HepG2 (cell line): ENCODE measurements around the gene RNF5. TPM values are rescaled to one million over a fixed set of nuclear protein-coding genes. Genes with fewer than 3 reads are reported as not detected.

ENCODE experiments used
- ATAC-seq: fragments of 200-7000 bp; cut with Tn5 transposase; 3 replicates; pipeline ENCODE4 v1.9.1; 2020; ENCODE audit warnings: mild to moderate bottlenecking, moderate library complexity
- BruUV-seq: library from RNA; stranded (reverse); fragments of 400-500 nt; replicated peaks from 2 replicates; lab custom pipeline; 2021; lab: Mats Ljungman, UMichigan
- CTCF ChIA-PET: fragments of 300-600 bp; formaldehyde crosslinking; extraction: SDS; loops from one replicate; lab custom pipeline; 2021; ENCODE audit warnings: low total read pairs, inconsistent platforms, low intra/inter-chr PET ratio; lab: Yijun Ruan, JAX
- POLR2A ChIA-PET: fragments of 350-600 bp; sonication (Branson Sonifier 250); formaldehyde crosslinking; loops from one replicate; lab custom pipeline; 2020; ENCODE audit warnings: antibody characterized with exemption, inconsistent platforms; lab: Yijun Ruan, JAX
- DNase-seq: peaks from one replicate; pipeline ENCODE4 v3.0.0-alpha.2; 2015; ENCODE audit warnings: low spot score
- FAIRE-seq: peaks from 3 replicates; lab custom pipeline; 2011; peaks lifted over from hg19 to GRCh38; lab: Jason Lieb, UNC
- H2AFZ ChIP-seq: one replicate; pipeline ENCODE4 v1.6.1; 2011; ENCODE audit warnings: low read length, inconsistent platforms
- H3K27ac ChIP-seq: fragments of 300-600 bp; 3 replicates; pipeline ENCODE4 v1.8.0; 2011; ENCODE audit warnings: mixed run types, mild to moderate bottlenecking, mixed read lengths, low read length, inconsistent platforms; ENCODE audit not compliant: insufficient read depth; ENCODE audit errors: extremely low read length
- H3K27me3 ChIP-seq, 2 experiments: fragments of 200-600 bp in 1 of 2; 2 replicates in 1 of 2; 3 replicates in 1 of 2; pipeline versions ENCODE4 v1.6.0 to v1.8.0; 2011; ENCODE audit warnings: low read length in 2 of 2, mild to moderate bottlenecking in 2 of 2, moderate library complexity in 2 of 2, inconsistent platforms in 1 of 2; ENCODE audit not compliant: insufficient read depth in 2 of 2, control insufficient read depth in 1 of 2
- H3K36me3 ChIP-seq, 2 experiments: fragments of 200-600 bp in 1 of 2; replicated peaks in 1 of 2; 2 replicates in 1 of 2; 3 replicates in 1 of 2; pipeline versions ENCODE4 v1.5.1 to v1.8.0; 2011; ENCODE audit warnings: low read length in 2 of 2, inconsistent platforms in 1 of 2; ENCODE audit not compliant: insufficient read depth in 2 of 2, control insufficient read depth in 1 of 2
- H3K4me1 ChIP-seq: 2 replicates; pipeline ENCODE4 v1.5.1; 2012; ENCODE audit warnings: low read length, inconsistent platforms; ENCODE audit not compliant: insufficient read depth
- H3K4me2 ChIP-seq: 2 replicates; pipeline ENCODE4 v1.6.0; 2011; ENCODE audit warnings: low read depth, low read length, inconsistent platforms
- H3K4me3 ChIP-seq, 3 experiments: fragments of 200-600 bp in 1 of 3; sonication (generic), shearing (Covaris generic) in 1 of 3; replicated peaks in 1 of 3; 2 replicates each; pipeline ENCODE4 v1.5.1; 2011 to 2016; ENCODE audit warnings: low read length in 3 of 3, inconsistent platforms in 2 of 3, low read depth in 2 of 3, mild to moderate bottlenecking in 2 of 3, control low read depth in 1 of 3, mixed read lengths in 1 of 3; ENCODE audit not compliant: insufficient read depth in 1 of 3
- H3K79me2 ChIP-seq: one replicate; pipeline ENCODE4 v1.6.1; 2011; ENCODE audit warnings: low read length, inconsistent platforms; ENCODE audit not compliant: insufficient read depth
- H3K9ac ChIP-seq: 2 replicates; pipeline ENCODE4 v1.6.0; 2011; ENCODE audit warnings: mild to moderate bottlenecking, low read depth, low read length, inconsistent platforms; ENCODE audit not compliant: insufficient read depth
- H3K9me3 ChIP-seq: 2 replicates; pipeline ENCODE4 v1.5.1; 2012; ENCODE audit warnings: mild to moderate bottlenecking, low read length
- H4K20me1 ChIP-seq: 2 replicates; pipeline ENCODE4 v1.6.0; 2011; ENCODE audit warnings: inconsistent platforms, mild to moderate bottlenecking, low read length, moderate library complexity; ENCODE audit not compliant: insufficient read depth
- CTCF ChIP-seq: sonication (generic); formaldehyde crosslinking; IDR thresholded peaks from 2 replicates; pipeline ENCODE4 v1.5.0; 2020; ENCODE audit warnings: mild to moderate bottlenecking, missing genetic modification reagents, moderate library complexity
- POLR2A ChIP-seq, 2 experiments: IDR thresholded peaks; 2 replicates each; pipeline ENCODE4 v1.6.1; 2011; ENCODE audit warnings: low read depth in 2 of 2, low read length in 2 of 2, mild to moderate bottlenecking in 1 of 2, moderate library complexity in 1 of 2; ENCODE audit not compliant: insufficient read depth in 1 of 2
- POLR2G ChIP-seq: fragments of 200-400 bp; formaldehyde crosslinking; IDR thresholded peaks from 2 replicates; pipeline ENCODE4 v1.6.1; 2018; ENCODE audit warnings: mild to moderate bottlenecking, low read depth, low read length, moderate library complexity
- SALL2 ChIP-seq: sonication (generic); formaldehyde crosslinking; IDR thresholded peaks from 2 replicates; pipeline ENCODE4 v1.8.1; 2023; ENCODE audit warnings: mild to moderate bottlenecking, missing genetic modification reagents, inconsistent platforms
- TAF1 ChIP-seq: sonication (generic); formaldehyde crosslinking; IDR thresholded peaks from 2 replicates; pipeline ENCODE4 v1.4.0; 2020; ENCODE audit warnings: missing genetic modification reagents
- ZNF331 ChIP-seq: sonication (generic); formaldehyde crosslinking; IDR thresholded peaks from 2 replicates; pipeline ENCODE4 v1.4.0; 2020; ENCODE audit warnings: missing genetic modification reagents
- ZNF446 ChIP-seq: sonication (generic); formaldehyde crosslinking; IDR thresholded peaks from 2 replicates; pipeline ENCODE4 v1.5.0; 2020; ENCODE audit warnings: mild to moderate bottlenecking, missing genetic modification reagents
- WGBS: methylation state at CpG from one replicate; pipeline ENCODE4 v1.1.6; 2017; ENCODE audit warnings: low lambda C conversion rate; 5-methylcytosine and 5-hydroxymethylcytosine counted together
- in situ Hi-C: cut with HindIII; loops from 2 replicates; pipeline ENCODE4 v1.10.0; 2017; ENCODE audit warnings: low pct_unique_long_range_greater_than_20kb; ENCODE audit not compliant: extremely low pct_ligation_motif_present
- intact Hi-C: fragments of 100-400 bp; cut with micrococcal nuclease; formaldehyde crosslinking; loops from one replicate; pipeline ENCODE4 v1.10.0; 2022; ENCODE audit not compliant: unreplicated experiment
- polyA plus RNA-seq, 8 experiments: library from polyadenylated mRNA; depleted of rRNA in 3 of 8; stranded (reverse) in 7 of 8; unstranded in 1 of 8; fragments of >200 nt; fragmentation: Illumina TruSeq in 4 of 8; extraction: Trizol in 4 of 8; gene quantifications; 2 replicates each; pipeline versions ENCODE4 v1.2.1 to v1.2.3, GENCODE V29; 2011 to 2016; ENCODE audit warnings: low read depth in 4 of 8, missing spikeins in 1 of 8, mixed read lengths in 1 of 8; ENCODE audit not compliant: insufficient read depth in 1 of 8
- total RNA-seq, 5 experiments: library from RNA; depleted of rRNA; stranded (reverse); fragments of >200 nt; fragmentation: Illumina TruSeq; extraction: Trizol; gene quantifications; 2 replicates each; pipeline ENCODE4 v1.2.3, GENCODE V29; 2016; ENCODE audit warnings: low read depth in 1 of 5

The RNF5 gene
- total and polyA plus RNA-seq, 2 of the 13 experiments (the other 11 are each of a cell fraction or from before 2014, with no cell fraction given), result 98.0 to 131 TPM

GRCh38 chr6:32182555-32182981, 4.4 kb downstream of the RNF5 start:
- no TSS peak for BruUV-seq
- CTCF ChIA-PET, result no interaction called here
- Histone ChIP-seq H3K4me3 (no peak overlapping the region), H2AFZ (no peak overlapping the region), H3K79me2 (peaks cover 20% of the 10 kb centered on the region), H3K9ac (no peak overlapping the region), H3K27ac (no peak overlapping the region), H3K27me3 (no peaks in the 10 kb centered on the region), H4K20me1 (no peaks in the 10 kb centered on the region), H3K4me2 (no peak overlapping the region), H3K36me3 (peaks cover 25 to 46% of the 10 kb centered on the region in 2 experiments), H3K4me1 (peaks cover 15% of the 10 kb centered on the region), H3K9me3 (no peaks in the 10 kb centered on the region)
- in situ Hi-C loops, result no loop called here
- WGBS, result 91% methylated on average over 10 of the region's 10 CpGs
- TF ChIP-seq POLR2G (peak; percentile 29; the same call in 1 of the 2 replicates), CTCF (CRISPR knock-in tag) (peak; percentile 13; the same call in 1 of the 2 replicates), ZNF331 (CRISPR knock-in tag) (no peak), TAF1 (CRISPR knock-in tag) (0 out of 2 replicates have a peak, but pooled peaks have one; percentile 15)
- FAIRE-seq (no peak), ATAC-seq (no peak), DNase-seq (no peak)
- POLR2A ChIA-PET, result interaction anchor here (0.8 to 2.4 kb wide), 5 partner anchors 8 to 64 kb away, joined by 4 to 18 read pairs (median 4); partner anchors contain the start of genes ATF6B, GPSM3 and PBX2
- intact Hi-C loops, result no loop called here

- H3K4me1 ChIP-seq, result peaks cover 15% of the 10 kb centered on the region
- in situ Hi-C loops (no loop called here), intact Hi-C loops (no loop called here)
- peaks cover 27 to 50% of the 10 kb centered on the region in 2 experiments for H3K36me3 ChIP-seq
- H2AFZ ChIP-seq, result no peak overlapping the region
- no peak overlapping the region for H3K4me2 ChIP-seq
- DNase-seq (no peak), ATAC-seq (no peak), FAIRE-seq (no peak)
- H3K79me2 ChIP-seq, result peaks cover 20% of the 10 kb centered on the region
- H3K4me3 ChIP-seq, result no peak overlapping the region
- CTCF ChIA-PET, result no interaction called here
- no peak overlapping the region for H3K27ac ChIP-seq
- no peaks in the 10 kb centered on the region for H4K20me1 ChIP-seq
- no peak overlapping the region for H3K9ac ChIP-seq
- no peaks in the 10 kb centered on the region for H3K9me3 ChIP-seq
- POLR2A ChIA-PET, result interaction anchor here (0.6 to 2.4 kb wide), 5 partner anchors 10 to 65 kb away, joined by 3 to 18 read pairs (median 4); partner anchors contain the start of genes ATF6B and GPSM3
- no TSS peak for BruUV-seq
- TF ChIP-seq ZNF446 (CRISPR knock-in tag) (0 out of 2 replicates have a peak, but pooled peaks have one; percentile 23), POLR2A (IDR thresholded peaks at IDR 0.05; ENCODE audit: insufficient read depth in 1 of 2, low read depth in 2 of 2, low read length in 2 of 2) (0 out of 4 replicates have a peak, but pooled peaks of 1 of the 2 experiments have one; percentile 30), SALL2 (CRISPR knock-in tag) (no peak)
- no peaks in the 10 kb centered on the region for H3K27me3 ChIP-seq
- 96% methylated on average over 3 of the region's 3 CpGs for WGBS
Measured at GRCh38 chr6:32183030-32183429, 4.8 kb downstream of the RNF5 start.
